ENCODE results near the gene MEGF11.
"Not testable (repeated sequence)": the region's sequence is repeated elsewhere in the genome, so short reads cannot be mapped to it uniquely, and the experiment has no call there.

MEGF11 gene

GRCh38 chr15:65978110-65978509 is 275.4 kb downstream of the MEGF11 start:
- DNase-seq (ENCODE audit: low read depth): no peak
- TF ChIP-seq, protein P1, sequence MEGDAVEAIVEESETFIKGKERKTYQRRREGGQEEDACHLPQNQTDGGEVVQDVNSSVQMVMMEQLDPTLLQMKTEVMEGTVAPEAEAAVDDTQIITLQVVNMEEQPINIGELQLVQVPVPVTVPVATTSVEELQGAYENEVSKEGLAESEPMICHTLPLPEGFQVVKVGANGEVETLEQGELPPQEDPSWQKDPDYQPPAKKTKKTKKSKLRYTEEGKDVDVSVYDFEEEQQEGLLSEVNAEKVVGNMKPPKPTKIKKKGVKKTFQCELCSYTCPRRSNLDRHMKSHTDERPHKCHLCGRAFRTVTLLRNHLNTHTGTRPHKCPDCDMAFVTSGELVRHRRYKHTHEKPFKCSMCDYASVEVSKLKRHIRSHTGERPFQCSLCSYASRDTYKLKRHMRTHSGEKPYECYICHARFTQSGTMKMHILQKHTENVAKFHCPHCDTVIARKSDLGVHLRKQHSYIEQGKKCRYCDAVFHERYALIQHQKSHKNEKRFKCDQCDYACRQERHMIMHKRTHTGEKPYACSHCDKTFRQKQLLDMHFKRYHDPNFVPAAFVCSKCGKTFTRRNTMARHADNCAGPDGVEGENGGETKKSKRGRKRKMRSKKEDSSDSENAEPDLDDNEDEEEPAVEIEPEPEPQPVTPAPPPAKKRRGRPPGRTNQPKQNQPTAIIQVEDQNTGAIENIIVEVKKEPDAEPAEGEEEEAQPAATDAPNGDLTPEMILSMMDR (conservative IDR thresholded peaks at IDR 0.05; ENCODE audit: low read depth, low read length): no peak
- H3K4me3 ChIP-seq (ENCODE audit: low read depth, low read length): no peak overlapping the region

- H3K4me3 ChIP-seq (ENCODE audit: low read depth, low read length); DNase-seq (ENCODE audit: low read depth): not testable (repeated sequence)
Measured at GRCh38 chr15:65976196-65976595, 277.4 kb downstream of the MEGF11 start.

GRCh38 chr15:65971741-65971995 is 281.9 kb downstream of the MEGF11 start:
- H3K4me3 ChIP-seq (ENCODE audit: low read depth, low read length): no peak overlapping the region
- DNase-seq (ENCODE audit: low read depth): no peak
- TF ChIP-seq, protein P1 (conservative IDR thresholded peaks at IDR 0.05; ENCODE audit: low read depth, low read length): no peak

- no peak overlapping the region for H3K4me3 ChIP-seq (ENCODE audit: low read depth, low read length)
- TF ChIP-seq, protein P1 (conservative IDR thresholded peaks at IDR 0.05; ENCODE audit: low read depth, low read length): no peak
- no peak for DNase-seq (ENCODE audit: low read depth)
Measured at GRCh38 chr15:65970937-65971740, 282.4 kb downstream of the MEGF11 start.

DNA sequence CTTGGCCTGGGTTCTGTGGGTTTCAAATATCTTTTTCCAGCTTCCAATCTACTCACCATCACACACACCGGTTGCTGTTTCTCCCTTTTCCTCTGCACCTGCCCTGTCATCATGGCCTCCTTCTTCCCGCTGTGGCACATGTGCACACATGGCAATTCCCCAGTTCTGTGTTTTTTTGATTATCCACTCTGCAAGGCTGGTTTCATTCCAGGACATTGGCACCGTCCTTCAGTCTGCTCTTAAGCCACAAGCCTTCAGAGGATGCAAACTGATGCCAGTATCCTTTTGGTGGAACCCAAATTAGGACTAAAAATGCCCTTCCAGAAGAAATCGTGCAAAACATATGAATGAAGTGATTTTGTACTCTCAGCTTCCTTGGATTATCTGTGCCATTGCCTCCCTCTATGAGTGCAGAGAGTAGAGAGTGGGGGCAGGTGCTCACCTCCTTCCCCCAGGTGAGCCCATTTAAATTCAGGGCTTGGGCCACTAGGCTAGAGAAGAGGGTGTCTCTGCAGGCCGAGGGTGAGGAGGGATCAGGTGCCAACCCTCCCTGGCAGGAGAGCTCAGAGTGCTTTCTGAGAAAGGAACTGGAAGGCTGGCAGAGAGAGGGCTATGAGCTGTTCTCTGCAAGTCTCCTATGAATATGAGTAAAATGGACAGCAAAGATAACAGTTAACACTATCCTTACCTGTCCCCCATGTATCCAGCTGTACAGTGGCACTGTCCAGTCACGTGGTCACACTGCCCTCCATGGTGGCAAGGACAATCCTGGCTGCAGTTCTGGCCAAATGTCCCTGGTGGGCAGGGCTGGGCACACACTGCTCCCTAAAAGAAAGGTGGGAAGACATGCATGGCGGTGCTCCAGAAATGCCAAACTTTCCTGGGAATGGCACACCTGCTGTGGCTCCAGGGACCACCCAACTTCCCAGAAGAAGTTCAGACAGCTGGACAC is 283.4 kb downstream of the MEGF11 start:
- TF ChIP-seq, protein P1 (conservative IDR thresholded peaks at IDR 0.05; ENCODE audit: low read depth, low read length): no peak
- no peak overlapping the region for H3K4me3 ChIP-seq (ENCODE audit: low read depth, low read length)
- no peak for DNase-seq (ENCODE audit: low read depth)

DNA sequence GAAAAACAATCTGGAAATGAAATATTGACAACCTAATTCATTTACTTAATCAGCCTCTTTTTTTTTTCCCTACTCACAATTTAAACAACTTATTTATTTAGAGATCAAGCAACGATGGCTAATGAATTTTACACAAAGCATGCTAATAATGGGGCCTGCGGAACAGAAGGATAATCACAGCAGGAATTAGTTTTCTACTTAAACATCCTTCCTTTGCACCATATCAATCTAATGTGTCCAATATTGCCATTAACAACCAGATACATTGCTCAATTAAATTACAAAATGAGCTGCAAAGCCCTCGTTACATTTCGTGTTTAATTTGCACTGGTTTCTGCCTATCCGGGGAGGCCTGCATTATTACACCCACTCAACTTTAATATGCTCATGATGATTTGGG is 285.0 kb downstream of the MEGF11 start:
- no peak for DNase-seq (ENCODE audit: low read depth)
- H3K4me3 ChIP-seq (ENCODE audit: low read depth, low read length): no peak overlapping the region
- TF ChIP-seq, protein P1 (conservative IDR thresholded peaks at IDR 0.05; ENCODE audit: low read depth, low read length): no peak

- TF ChIP-seq, protein P1 (conservative IDR thresholded peaks at IDR 0.05; ENCODE audit: low read depth, low read length): no peak
- no peak overlapping the region for H3K4me3 ChIP-seq (ENCODE audit: low read depth, low read length)
- DNase-seq (ENCODE audit: low read depth): no peak
Measured at GRCh38 chr15:65964792-65965433, 288.6 kb downstream of the MEGF11 start.

Data from choroid plexus epithelial cell (primary cell).